Panc1 (cell line): ENCODE results near the gene ADCYAP1R1. TPM values are rescaled to one million over a fixed set of nuclear protein-coding genes. Genes with fewer than 3 reads are reported as not detected.

Experiments
- ATAC-seq: fragments of 200-7000 bp; cut with Tn5 transposase; 2 replicates; pipeline ENCODE4 v1.9.1; 2020; ENCODE audit warnings: mild to moderate bottlenecking, moderate library complexity
- BruUV-seq: library from RNA; stranded (reverse); fragments of 400-500 nt; replicated peaks from 2 replicates; lab custom pipeline; 2021; lab: Mats Ljungman, UMichigan
- CTCF ChIA-PET: fragments of 300-600 bp; sonication (Branson Sonifier 250); formaldehyde crosslinking; loops from one replicate; lab custom pipeline; 2022; ENCODE audit warnings: antibody characterized with exemption; lab: Charles Lee
- POLR2A ChIA-PET: fragments of 300-600 bp; sonication (Branson Sonifier 250); formaldehyde crosslinking; loops from one replicate; lab custom pipeline; 2022; ENCODE audit warnings: antibody characterized with exemption; lab: Charles Lee
- DNase-seq: peaks from one replicate; pipeline ENCODE4 v3.0.0-alpha.2; 2010; ENCODE audit warnings: low read depth, low spot score
- H3K27ac ChIP-seq: 2 replicates; pipeline ENCODE4 v1.5.1; 2011; ENCODE audit warnings: mild to moderate bottlenecking, low read length, inconsistent platforms
- H3K27me3 ChIP-seq: fragments of 200-500 bp; sonication (Bioruptor generic); 2 replicates; pipeline ENCODE4 v1.6.0; 2014; ENCODE audit warnings: low read length, inconsistent platforms; ENCODE audit not compliant: control insufficient read depth, insufficient read depth
- H3K36me3 ChIP-seq: fragments of 200-500 bp; sonication (Bioruptor generic); 2 replicates; pipeline ENCODE4 v1.5.1; 2014; ENCODE audit warnings: inconsistent platforms, mild to moderate bottlenecking, low read length, moderate library complexity; ENCODE audit not compliant: control insufficient read depth, insufficient read depth
- H3K4me1 ChIP-seq: 2 replicates; pipeline ENCODE4 v1.5.1; 2011; ENCODE audit warnings: inconsistent platforms, mild to moderate bottlenecking, low read length, moderate library complexity; ENCODE audit not compliant: control insufficient read depth, insufficient read depth
- H3K4me3 ChIP-seq, 2 experiments: 2 replicates each; pipeline ENCODE4 v1.5.1; 2011 to 2012; ENCODE audit warnings: low read depth in 2 of 2, low read length in 2 of 2, mild to moderate bottlenecking in 2 of 2, inconsistent platforms in 1 of 2, moderate library complexity in 1 of 2
- H3K9me3 ChIP-seq: fragments of 200-500 bp; sonication (Bioruptor generic); 2 replicates; pipeline ENCODE4 v1.5.1; 2014; ENCODE audit warnings: low read depth, mild to moderate bottlenecking, inconsistent platforms, low read length, moderate library complexity; ENCODE audit not compliant: control insufficient read depth, insufficient read depth
- POLR2AphosphoS5 ChIP-seq: IDR thresholded peaks from 2 replicates; pipeline ENCODE4 v1.6.1; 2012; ENCODE audit warnings: mild to moderate bottlenecking, low read depth, low read length, moderate library complexity
- TCF7L2 ChIP-seq: IDR thresholded peaks from 2 replicates; pipeline ENCODE4 v1.6.1; 2011; ENCODE audit warnings: mild to moderate bottlenecking, low read depth, low read length, inconsistent platforms
- in situ Hi-C: cut with HindIII; loops from 2 replicates; pipeline ENCODE4 v1.10.0; 2016; ENCODE audit warnings: low sequenced_read_pairs, low pct_unique_long_range_greater_than_20kb
- intact Hi-C: fragments of 100-400 bp; cut with micrococcal nuclease; formaldehyde crosslinking; loops from one replicate; pipeline ENCODE4 v1.10.0; 2022; ENCODE audit not compliant: unreplicated experiment
- total RNA-seq: library from RNA; stranded (reverse); gene quantifications from one replicate; pipeline ENCODE4 v1.2.1, GENCODE V29; 2021; ENCODE audit not compliant: unreplicated experiment
- TF ChIP-seq, protein P1 (sequence below): fragments of 450-650 bp; IDR thresholded peaks from 2 replicates; pipeline ENCODE4 v1.5.1; 2017; ENCODE audit warnings: mild to moderate bottlenecking
- TF ChIP-seq, protein P2 (sequence below), 2 experiments: IDR thresholded peaks; 2 replicates each; pipeline ENCODE4 v1.6.1; 2011 to 2012; ENCODE audit warnings: low read depth in 2 of 2, control low read depth in 1 of 2, low read length in 1 of 2, mild to moderate bottlenecking in 1 of 2, moderate library complexity in 1 of 2; ENCODE audit not compliant: insufficient read depth in 1 of 2

Gene ADCYAP1R1
- total RNA-seq, 1 experiment from 2014 or later = not detected

DNA sequence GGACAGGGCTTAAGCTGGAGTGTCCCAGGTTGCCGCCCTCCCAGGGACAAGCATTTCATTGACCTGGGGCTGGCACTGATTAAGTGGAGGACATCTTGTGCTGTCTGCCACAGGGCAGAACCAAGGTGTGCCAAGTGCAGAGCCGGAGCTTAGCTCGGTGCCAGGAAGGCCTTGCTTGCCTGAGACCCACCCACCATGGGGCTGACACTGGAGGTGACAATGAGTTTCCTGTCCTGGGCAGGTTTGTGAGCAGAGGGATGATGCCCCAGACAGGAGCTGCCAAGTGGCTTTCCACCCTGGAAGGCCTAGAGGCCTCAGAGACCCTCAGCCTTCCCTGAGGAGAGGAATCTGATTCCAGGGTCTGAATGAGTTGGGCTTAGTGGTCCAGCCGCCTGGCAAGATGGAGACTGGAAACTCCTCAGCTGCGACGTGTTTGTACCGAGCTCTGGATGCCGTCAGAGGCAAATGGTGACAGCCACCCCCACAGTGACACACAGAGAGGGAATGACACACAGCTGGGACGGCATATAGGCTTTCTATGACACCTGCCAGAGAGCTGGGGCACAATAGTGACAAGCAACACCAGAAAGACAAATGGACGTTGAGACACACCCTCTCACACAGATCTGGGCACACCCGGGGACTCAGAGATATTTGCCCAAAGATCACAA, 2.6 kb downstream of the ADCYAP1R1 start:
- intact Hi-C loops = no loop called here

DNA sequence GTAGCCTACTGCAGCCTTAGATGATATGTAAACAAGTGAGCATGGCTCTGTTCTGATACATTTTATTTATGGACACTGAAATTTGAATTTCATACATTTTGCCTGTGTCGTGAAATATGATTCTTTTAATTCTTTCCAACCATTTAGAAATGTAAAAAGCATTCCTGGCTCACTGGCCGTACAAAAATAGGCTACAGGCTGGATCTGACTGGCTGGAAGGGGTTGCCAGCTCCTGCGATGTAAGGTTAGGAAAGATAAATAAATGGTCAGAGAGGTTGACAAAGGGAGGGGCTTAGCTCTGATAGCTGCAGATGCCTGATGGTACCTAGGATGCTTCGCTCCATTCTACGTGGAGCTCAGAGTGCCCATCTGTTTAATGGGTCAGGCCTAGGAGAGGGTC, 3.4 kb downstream of the ADCYAP1R1 start:
- intact Hi-C loops = no loop called here
- H3K9me3 ChIP-seq = no peaks in the 10 kb centered on the region
- TF ChIP-seq POLR2AphosphoS5 = no peak
- TF ChIP-seq, protein P1, sequence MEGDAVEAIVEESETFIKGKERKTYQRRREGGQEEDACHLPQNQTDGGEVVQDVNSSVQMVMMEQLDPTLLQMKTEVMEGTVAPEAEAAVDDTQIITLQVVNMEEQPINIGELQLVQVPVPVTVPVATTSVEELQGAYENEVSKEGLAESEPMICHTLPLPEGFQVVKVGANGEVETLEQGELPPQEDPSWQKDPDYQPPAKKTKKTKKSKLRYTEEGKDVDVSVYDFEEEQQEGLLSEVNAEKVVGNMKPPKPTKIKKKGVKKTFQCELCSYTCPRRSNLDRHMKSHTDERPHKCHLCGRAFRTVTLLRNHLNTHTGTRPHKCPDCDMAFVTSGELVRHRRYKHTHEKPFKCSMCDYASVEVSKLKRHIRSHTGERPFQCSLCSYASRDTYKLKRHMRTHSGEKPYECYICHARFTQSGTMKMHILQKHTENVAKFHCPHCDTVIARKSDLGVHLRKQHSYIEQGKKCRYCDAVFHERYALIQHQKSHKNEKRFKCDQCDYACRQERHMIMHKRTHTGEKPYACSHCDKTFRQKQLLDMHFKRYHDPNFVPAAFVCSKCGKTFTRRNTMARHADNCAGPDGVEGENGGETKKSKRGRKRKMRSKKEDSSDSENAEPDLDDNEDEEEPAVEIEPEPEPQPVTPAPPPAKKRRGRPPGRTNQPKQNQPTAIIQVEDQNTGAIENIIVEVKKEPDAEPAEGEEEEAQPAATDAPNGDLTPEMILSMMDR = no peak
- TF ChIP-seq, protein P2, sequence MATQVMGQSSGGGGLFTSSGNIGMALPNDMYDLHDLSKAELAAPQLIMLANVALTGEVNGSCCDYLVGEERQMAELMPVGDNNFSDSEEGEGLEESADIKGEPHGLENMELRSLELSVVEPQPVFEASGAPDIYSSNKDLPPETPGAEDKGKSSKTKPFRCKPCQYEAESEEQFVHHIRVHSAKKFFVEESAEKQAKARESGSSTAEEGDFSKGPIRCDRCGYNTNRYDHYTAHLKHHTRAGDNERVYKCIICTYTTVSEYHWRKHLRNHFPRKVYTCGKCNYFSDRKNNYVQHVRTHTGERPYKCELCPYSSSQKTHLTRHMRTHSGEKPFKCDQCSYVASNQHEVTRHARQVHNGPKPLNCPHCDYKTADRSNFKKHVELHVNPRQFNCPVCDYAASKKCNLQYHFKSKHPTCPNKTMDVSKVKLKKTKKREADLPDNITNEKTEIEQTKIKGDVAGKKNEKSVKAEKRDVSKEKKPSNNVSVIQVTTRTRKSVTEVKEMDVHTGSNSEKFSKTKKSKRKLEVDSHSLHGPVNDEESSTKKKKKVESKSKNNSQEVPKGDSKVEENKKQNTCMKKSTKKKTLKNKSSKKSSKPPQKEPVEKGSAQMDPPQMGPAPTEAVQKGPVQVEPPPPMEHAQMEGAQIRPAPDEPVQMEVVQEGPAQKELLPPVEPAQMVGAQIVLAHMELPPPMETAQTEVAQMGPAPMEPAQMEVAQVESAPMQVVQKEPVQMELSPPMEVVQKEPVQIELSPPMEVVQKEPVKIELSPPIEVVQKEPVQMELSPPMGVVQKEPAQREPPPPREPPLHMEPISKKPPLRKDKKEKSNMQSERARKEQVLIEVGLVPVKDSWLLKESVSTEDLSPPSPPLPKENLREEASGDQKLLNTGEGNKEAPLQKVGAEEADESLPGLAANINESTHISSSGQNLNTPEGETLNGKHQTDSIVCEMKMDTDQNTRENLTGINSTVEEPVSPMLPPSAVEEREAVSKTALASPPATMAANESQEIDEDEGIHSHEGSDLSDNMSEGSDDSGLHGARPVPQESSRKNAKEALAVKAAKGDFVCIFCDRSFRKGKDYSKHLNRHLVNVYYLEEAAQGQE (IDR thresholded peaks at IDR 0.05; ENCODE audit: insufficient read depth in 1 of 2, low read depth in 2 of 2, low read length in 1 of 2) = no peak
- CTCF ChIA-PET = interaction anchor here (0.5 to 0.6 kb wide), 2 partner anchors 114 to 547 kb away, joined by 4 to 6 read pairs; no protein-coding TSS in a partner anchor
- no peak for DNase-seq
- H3K27me3 ChIP-seq = peaks cover 21% of the 10 kb centered on the region
- H3K4me1 ChIP-seq = no peaks in the 10 kb centered on the region
- in situ Hi-C loops = no loop called here
- no TSS peak for BruUV-seq
- H3K36me3 ChIP-seq = no peaks in the 10 kb centered on the region; the same call in 1 of the 2 replicates
- H3K4me3 ChIP-seq = no peak overlapping the region
- H3K27ac ChIP-seq = no peak overlapping the region
- POLR2A ChIA-PET = no interaction called here
- no peak for ATAC-seq

More for the DNA sequence above, 2.6 kb downstream of the ADCYAP1R1 start:
- Histone ChIP-seq H3K27me3 (peaks cover 28% of the 10 kb centered on the region), H3K4me1 (no peaks in the 10 kb centered on the region), H3K9me3 (no peaks in the 10 kb centered on the region), H3K27ac (no peak overlapping the region), H3K4me3 (no peak overlapping the region), H3K36me3 (no peaks in the 10 kb centered on the region; the same call in 1 of the 2 replicates)
- CTCF ChIA-PET = interaction anchor here (0.6 to 1.9 kb wide), 2 partner anchors 68 to 548 kb away, joined by 4 to 5 read pairs; no protein-coding TSS in a partner anchor
- in situ Hi-C loops = no loop called here
- POLR2A ChIA-PET = no interaction called here
- ATAC-seq (no peak), DNase-seq (no peak)
- BruUV-seq = no TSS peak
- TF ChIP-seq POLR2AphosphoS5 (no peak), TCF7L2 (no peak)
- TF ChIP-seq, protein P1 = no peak
- TF ChIP-seq, protein P2 (IDR thresholded peaks at IDR 0.05; ENCODE audit: insufficient read depth in 1 of 2, low read depth in 2 of 2, low read length in 1 of 2) = no peak
